Keratinocyte (primary cell): Measurements from ENCODE around the gene DHX58. TPM values are rescaled to one million over a fixed set of nuclear protein-coding genes. Genes with fewer than 3 reads are reported as not detected.
"Not testable (repeated sequence)": the region's sequence is repeated elsewhere in the genome, so short reads cannot be mapped to it uniquely, and the experiment has no call there.

Experiments used
- DNase-seq: peaks from one replicate; pipeline ENCODE4 v3.0.0-alpha.2; 2011; ENCODE audit warnings: low read depth, missing footprints, low spot score
- FAIRE-seq: peaks from 2 replicates; lab custom pipeline; 2011; peaks lifted over from hg19 to GRCh38; lab: Jason Lieb, UNC
- H2AFZ ChIP-seq: 2 replicates; pipeline ENCODE4 v1.6.0; 2012; ENCODE audit warnings: low read length, control low read depth, inconsistent platforms; ENCODE audit not compliant: control insufficient read depth
- H3K27ac ChIP-seq: 2 replicates; pipeline ENCODE4 v1.5.1; 2011; ENCODE audit warnings: low read length; ENCODE audit not compliant: control insufficient read depth, insufficient read depth
- H3K27me3 ChIP-seq: 3 replicates; pipeline ENCODE4 v1.6.0; 2011; ENCODE audit warnings: low read length; ENCODE audit not compliant: control insufficient read depth, insufficient read depth; ENCODE audit errors: extremely low read depth
- H3K36me3 ChIP-seq, 2 experiments: 2 replicates in 1 of 2; 3 replicates in 1 of 2; pipeline ENCODE4 v1.5.1; 2011; ENCODE audit warnings: low read length in 2 of 2, mild to moderate bottlenecking in 1 of 2; ENCODE audit not compliant: control insufficient read depth in 2 of 2, insufficient read depth in 2 of 2; ENCODE audit errors: extremely low read depth in 1 of 2
- H3K4me1 ChIP-seq: 3 replicates; pipeline ENCODE4 v1.5.1; 2011; ENCODE audit warnings: low read length; ENCODE audit not compliant: control insufficient read depth, insufficient read depth; ENCODE audit errors: extremely low read depth
- H3K4me2 ChIP-seq: 3 replicates; pipeline ENCODE4 v1.6.0; 2011; ENCODE audit warnings: low read depth, low read length; ENCODE audit not compliant: control insufficient read depth, insufficient read depth; ENCODE audit errors: extremely low read depth
- H3K4me3 ChIP-seq, 3 experiments: fragments of 200-600 bp in 1 of 3; sonication (generic) in 1 of 3; 2 replicates in 2 of 3; 3 replicates in 1 of 3; pipeline ENCODE4 v1.5.1; 2011 to 2016; ENCODE audit warnings: low read length in 3 of 3, mild to moderate bottlenecking in 3 of 3, control low read depth in 2 of 3, inconsistent platforms in 1 of 3, low read depth in 1 of 3, mixed read lengths in 1 of 3, mixed run types in 1 of 3, moderate library complexity in 1 of 3; ENCODE audit not compliant: control insufficient read depth in 2 of 3, insufficient read depth in 2 of 3; ENCODE audit errors: extremely low read depth in 1 of 3
- H3K79me2 ChIP-seq: 2 replicates; pipeline ENCODE4 v1.6.0; 2012; ENCODE audit warnings: low read length; ENCODE audit not compliant: control insufficient read depth, insufficient read depth
- H3K9ac ChIP-seq: 3 replicates; pipeline ENCODE4 v1.6.0; 2011; ENCODE audit warnings: low read length; ENCODE audit not compliant: control insufficient read depth, insufficient read depth; ENCODE audit errors: extremely low read depth
- H3K9me1 ChIP-seq: 3 replicates; pipeline ENCODE4 v1.6.0; 2011; ENCODE audit warnings: low read length; ENCODE audit not compliant: control insufficient read depth, insufficient read depth; ENCODE audit errors: extremely low read depth
- H3K9me3 ChIP-seq: 2 replicates; pipeline ENCODE4 v1.5.1; 2012; ENCODE audit warnings: low read depth, low read length; ENCODE audit not compliant: control insufficient read depth
- H4K20me1 ChIP-seq: 3 replicates; pipeline ENCODE4 v1.6.0; 2011; ENCODE audit warnings: low read length; ENCODE audit not compliant: control insufficient read depth, insufficient read depth; ENCODE audit errors: extremely low read depth
- EZH2 ChIP-seq: IDR thresholded peaks from one replicate; pipeline ENCODE4 v1.6.1; 2012; ENCODE audit warnings: inconsistent platforms, mild to moderate bottlenecking, low read length, moderate library complexity
- dilution Hi-C: fragments of 300-500 bp; cut with MboI; formaldehyde crosslinking; loops from one replicate; pipeline ENCODE4 v1.7.0; 2020; ENCODE audit warnings: low sequenced_read_pairs; ENCODE audit not compliant: extremely low pct_ligation_motif_present
- polyA plus RNA-seq, 5 experiments: library from polyadenylated mRNA; depleted of rRNA in 3 of 5; stranded (reverse) in 3 of 5; stranded (forward) in 1 of 5; unstranded in 1 of 5; fragments of >200 nt; gene quantifications; 1 replicate in 1 of 5; 2 replicates in 3 of 5; 3 replicates in 1 of 5; pipeline versions ENCODE4 v1.2.1 to v1.2.3, GENCODE V29; 2011 to 2012; ENCODE audit warnings: missing spikeins in 2 of 5, low read depth in 1 of 5, low replicate concordance in 1 of 5
- TF ChIP-seq, protein P1 (sequence below), 3 experiments: IDR thresholded peaks in 1 of 3; conservative IDR thresholded peaks in 1 of 3; optimal IDR thresholded peaks in 1 of 3; 2 replicates in 2 of 3; 3 replicates in 1 of 3; pipeline versions ENCODE3 to v1.5.1; 2011; ENCODE audit warnings: low read length in 3 of 3, mild to moderate bottlenecking in 3 of 3, moderate library complexity in 2 of 3, control low read depth in 1 of 3, inconsistent platforms in 1 of 3; ENCODE audit not compliant: insufficient read depth in 2 of 3; ENCODE audit errors: extremely low read depth in 1 of 3

Gene DHX58
- polyA plus RNA-seq, 1 donor (not counting 4 experiments of a cell fraction or from before 2014, with no cell fraction given): 5.2 TPM

DNA sequence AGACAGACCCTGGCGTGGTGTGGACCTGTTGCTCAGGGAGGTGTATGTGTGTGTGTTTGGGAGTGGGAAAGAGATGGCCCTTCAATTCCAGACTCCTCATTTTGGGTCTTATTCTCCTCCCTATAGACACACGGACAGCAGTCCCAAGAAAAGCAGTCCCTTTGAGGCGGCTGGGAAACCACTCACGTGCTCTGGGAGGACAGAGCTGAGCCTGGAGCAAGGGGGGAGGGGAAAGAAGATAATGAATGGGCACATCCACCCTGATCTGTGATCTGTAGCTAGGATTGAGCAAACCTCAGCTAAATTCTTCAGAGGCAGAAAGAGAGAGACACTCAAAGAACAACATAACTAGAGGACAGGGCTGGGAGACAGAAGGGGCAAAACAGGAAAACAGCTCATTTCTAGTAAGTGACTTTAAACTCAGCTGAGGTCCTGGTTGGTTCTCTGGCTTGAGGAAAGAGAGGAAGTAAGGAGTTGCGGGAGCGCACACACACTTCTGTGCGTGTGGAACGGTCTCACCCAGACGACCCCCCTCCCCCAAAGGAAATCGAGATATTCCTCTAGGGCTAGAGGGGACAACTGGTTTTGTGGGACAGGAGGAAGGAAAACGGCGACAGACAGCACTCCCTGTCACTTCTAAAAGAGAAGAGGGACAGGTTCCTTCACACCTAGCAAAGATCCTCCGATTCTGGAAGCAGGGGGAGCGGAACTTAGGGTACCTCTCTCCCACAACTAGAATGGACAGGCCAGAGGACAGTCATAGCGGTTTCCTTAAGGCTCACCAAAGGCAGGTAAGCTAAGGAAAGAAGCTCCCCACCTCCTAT is 41.6 kb upstream of the DHX58 start:
- Histone ChIP-seq H3K4me2 (peak overlapping the region; percentile 99), H3K27me3 (no peaks in the 10 kb centered on the region), H2AFZ (peak overlapping the region; percentile 53), H3K27ac (peak overlapping the region; percentile 86), H3K79me2 (peaks cover 53% of the 10 kb centered on the region), H3K4me3 (peak overlapping the region; percentile 81 to 99 (median 99)), H3K9me3 (no peaks in the 10 kb centered on the region), H3K9me1 (no peaks in the 10 kb centered on the region), H3K9ac (peak overlapping the region; percentile 98), H3K36me3 (peaks cover 8% of the 10 kb centered on the region in 2 experiments), H3K4me1 (peaks cover 17% of the 10 kb centered on the region), H4K20me1 (peaks cover 3% of the 10 kb centered on the region)
- DNase-seq: no peak
- TF ChIP-seq, protein P1, sequence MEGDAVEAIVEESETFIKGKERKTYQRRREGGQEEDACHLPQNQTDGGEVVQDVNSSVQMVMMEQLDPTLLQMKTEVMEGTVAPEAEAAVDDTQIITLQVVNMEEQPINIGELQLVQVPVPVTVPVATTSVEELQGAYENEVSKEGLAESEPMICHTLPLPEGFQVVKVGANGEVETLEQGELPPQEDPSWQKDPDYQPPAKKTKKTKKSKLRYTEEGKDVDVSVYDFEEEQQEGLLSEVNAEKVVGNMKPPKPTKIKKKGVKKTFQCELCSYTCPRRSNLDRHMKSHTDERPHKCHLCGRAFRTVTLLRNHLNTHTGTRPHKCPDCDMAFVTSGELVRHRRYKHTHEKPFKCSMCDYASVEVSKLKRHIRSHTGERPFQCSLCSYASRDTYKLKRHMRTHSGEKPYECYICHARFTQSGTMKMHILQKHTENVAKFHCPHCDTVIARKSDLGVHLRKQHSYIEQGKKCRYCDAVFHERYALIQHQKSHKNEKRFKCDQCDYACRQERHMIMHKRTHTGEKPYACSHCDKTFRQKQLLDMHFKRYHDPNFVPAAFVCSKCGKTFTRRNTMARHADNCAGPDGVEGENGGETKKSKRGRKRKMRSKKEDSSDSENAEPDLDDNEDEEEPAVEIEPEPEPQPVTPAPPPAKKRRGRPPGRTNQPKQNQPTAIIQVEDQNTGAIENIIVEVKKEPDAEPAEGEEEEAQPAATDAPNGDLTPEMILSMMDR (optimal IDR thresholded peaks at IDR 0.05 in 1 of 3, IDR thresholded peaks at IDR 0.05 in 1 of 3, conservative IDR thresholded peaks at IDR 0.05 in 1 of 3; ENCODE audit: extremely low read depth in 1 of 3, insufficient read depth in 2 of 3, low read length in 3 of 3): no peak
- TF ChIP-seq EZH2: no peak
- dilution Hi-C loops: no loop called here
- FAIRE-seq: peak; percentile 59

DNA sequence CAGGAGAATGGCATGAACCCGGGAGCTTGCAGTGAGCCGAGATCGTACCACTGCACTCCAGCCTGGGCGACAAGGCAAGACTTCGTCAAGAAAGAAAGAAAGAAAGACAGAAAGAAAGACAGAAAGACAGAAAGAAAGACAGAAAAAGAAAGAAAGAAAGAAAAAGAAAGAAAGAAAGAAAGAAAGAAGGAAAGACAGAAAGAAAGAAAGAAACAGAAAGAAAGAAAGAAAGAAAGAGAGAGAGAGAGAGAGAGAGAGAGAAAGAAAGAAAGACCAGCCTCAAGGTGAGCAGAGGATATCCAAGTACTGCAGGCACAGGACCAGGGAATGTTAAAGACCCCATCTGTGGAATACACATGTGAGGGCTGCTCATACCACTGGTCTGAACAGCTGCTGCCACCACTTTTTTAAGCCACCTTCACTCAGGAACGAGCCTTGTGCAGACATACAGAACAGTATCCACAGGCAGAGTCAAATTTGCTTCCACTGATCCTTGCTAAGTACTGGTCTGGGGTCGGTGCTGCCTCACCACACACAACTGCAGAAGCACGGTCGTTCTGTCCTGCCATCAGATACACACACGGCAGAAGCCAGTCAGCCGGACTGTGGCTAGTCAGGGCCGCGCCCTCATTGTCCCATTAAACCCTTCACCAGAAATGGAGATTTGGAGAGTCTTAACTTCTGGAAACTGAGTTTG is 34.5 kb upstream of the DHX58 start:
- no peak overlapping the region for H2AFZ ChIP-seq
- TF ChIP-seq, protein P1 (optimal IDR thresholded peaks at IDR 0.05 in 1 of 3, IDR thresholded peaks at IDR 0.05 in 1 of 3, conservative IDR thresholded peaks at IDR 0.05 in 1 of 3; ENCODE audit: extremely low read depth in 1 of 3, insufficient read depth in 2 of 3, low read length in 3 of 3): no peak
- H3K4me1 ChIP-seq: no peaks in the 10 kb centered on the region
- H3K9ac ChIP-seq: no peak overlapping the region
- H3K79me2 ChIP-seq: peaks cover 80% of the 10 kb centered on the region
- no peak overlapping the region for H3K4me3 ChIP-seq
- H3K4me2 ChIP-seq: no peak overlapping the region
- no peaks in the 10 kb centered on the region for H3K9me1 ChIP-seq
- H3K27me3 ChIP-seq: no peaks in the 10 kb centered on the region
- FAIRE-seq (no peak), DNase-seq (no peak)
- dilution Hi-C loops: no loop called here
- H3K9me3 ChIP-seq: no peaks in the 10 kb centered on the region
- no peak overlapping the region for H3K27ac ChIP-seq
- peaks cover 8% of the 10 kb centered on the region for H4K20me1 ChIP-seq
- H3K36me3 ChIP-seq: peaks cover 22 to 31% of the 10 kb centered on the region in 2 experiments

DNA sequence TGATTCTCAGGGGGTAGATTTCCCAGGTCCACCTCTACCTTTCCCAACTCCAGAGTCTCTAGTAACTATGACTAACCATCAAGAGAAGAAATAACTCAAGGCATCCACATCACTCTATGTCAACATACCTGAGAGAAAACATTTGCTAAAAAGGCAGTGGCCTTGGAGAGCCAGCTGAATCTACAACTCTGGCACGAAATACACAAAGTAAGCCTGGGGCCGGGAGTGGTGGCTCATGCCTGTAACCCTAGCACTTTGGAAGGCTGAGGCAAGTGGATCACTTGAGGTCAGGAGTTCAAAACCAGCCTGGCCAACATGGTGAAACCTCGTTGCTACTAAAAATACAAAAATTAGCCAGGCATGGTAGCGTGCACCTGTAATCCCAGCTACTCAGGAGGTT is 30.6 kb upstream of the DHX58 start:
- H3K4me3 ChIP-seq, H3K27ac ChIP-seq, H2AFZ ChIP-seq, H3K4me1 ChIP-seq, H4K20me1 ChIP-seq, H3K27me3 ChIP-seq, DNase-seq, H3K9me1 ChIP-seq, FAIRE-seq, H3K4me2 ChIP-seq, H3K9me3 ChIP-seq, H3K9ac ChIP-seq, dilution Hi-C loops: not testable (repeated sequence)
- Histone ChIP-seq H3K36me3 (peaks cover 26 to 29% of the 10 kb centered on the region in 2 experiments), H3K79me2 (peaks cover 79% of the 10 kb centered on the region)
